Skeletal muscle cell (primary cell): ENCODE measurements around the gene TMEM259.
"Not testable (repeated sequence)": the region's sequence is repeated elsewhere in the genome, so short reads cannot be mapped to it uniquely, and the experiment has no call there.

Experiments
- DNase-seq: peaks from one replicate; pipeline ENCODE4 v3.0.0-alpha.2; 2010; ENCODE audit warnings: low read depth
- H3K4me3 ChIP-seq: 2 replicates; pipeline ENCODE4 v1.5.1; 2011; ENCODE audit warnings: low read depth, mild to moderate bottlenecking, control low read depth, low read length, moderate library complexity

Gene TMEM259

GRCh38 chr19:1041835-1042685, 21.1 kb upstream of the TMEM259 start:
- no peak overlapping the region for H3K4me3 ChIP-seq
- DNase-seq = no peak

GRCh38 chr19:1041272-1041834, 20.4 kb upstream of the TMEM259 start:
- peak overlapping the region; percentile 61 for H3K4me3 ChIP-seq
- no peak for DNase-seq

- DNase-seq = peak; percentile 88
- H3K4me3 ChIP-seq = peak overlapping the region; percentile 61
Measured at GRCh38 chr19:1040476-1041271, 19.8 kb upstream of the TMEM259 start.

- DNase-seq = peak; percentile 92
- peak within 1 kb of the TSS; percentile 61 for H3K4me3 ChIP-seq
Measured at GRCh38 chr19:1039646-1040475, 18.9 kb upstream of the TMEM259 start, which contains the start of gene ABCA7. Gene ABCA7 (plus strand): TSS chr19:1040107. CDS start chr19:1041362, 1,255 bp downstream.

GRCh38 chr19:1038978-1039645, 18.2 kb upstream of the TMEM259 start:
- DNase-seq = no peak
- H3K4me3 ChIP-seq = peak overlapping the region; percentile 61

GRCh38 chr19:1037621-1038064, 16.7 kb upstream of the TMEM259 start:
- DNase-seq = no peak
- no peak overlapping the region for H3K4me3 ChIP-seq

GRCh38 chr19:1035998-1036621, 15.2 kb upstream of the TMEM259 start:
- no peak for DNase-seq
- H3K4me3 ChIP-seq = no peak overlapping the region

- no peak overlapping the region for H3K4me3 ChIP-seq
- no peak for DNase-seq
Measured at GRCh38 chr19:1032264-1032867, 11.4 kb upstream of the TMEM259 start.

- peak; percentile 90 for DNase-seq
- H3K4me3 ChIP-seq = peak overlapping the region; percentile 99
Measured at GRCh38 chr19:1028062-1028926, 7.4 kb upstream of the TMEM259 start.

- H3K4me3 ChIP-seq = peak overlapping the region; percentile 99
Measured at GRCh38 chr19:1027650-1028061, 6.7 kb upstream of the TMEM259 start.

GRCh38 chr19:1026783-1027649, 6.1 kb upstream of the TMEM259 start:
- H3K4me3 ChIP-seq = peak overlapping the region; percentile 99
- no peak for DNase-seq

More at GRCh38 chr19:1027650-1028061, 6.7 kb upstream of the TMEM259 start:
- DNase-seq = no peak

GRCh38 chr19:1025960-1026782, 5.2 kb upstream of the TMEM259 start, which contains the start of gene CNN2:
Gene CNN2 (plus strand): TSS chr19:1026608. CDS start chr19:1026662, 54 bp downstream.
- H3K4me3 ChIP-seq = peak within 1 kb of the TSS; percentile 99
- no peak for DNase-seq

GRCh38 chr19:1025080-1025479, 4.2 kb upstream of the TMEM259 start:
- not testable (repeated sequence) for DNase-seq, H3K4me3 ChIP-seq

GRCh38 chr19:1023883-1024188, 2.9 kb upstream of the TMEM259 start:
- H3K4me3 ChIP-seq, DNase-seq: not testable (repeated sequence)
